Spinal cord (tissue), 10 donors: Measurements from ENCODE around the gene ANO6. TPM values are rescaled to one million over a fixed set of nuclear protein-coding genes. Genes with fewer than 3 reads are reported as not detected.
A peak's percentile ranks its signal among the peaks of the same experiment; 100 is the strongest.

ENCODE experiments used
- DNase-seq, 6 donors: peaks; one replicate each; pipeline versions ENCODE4 v3.0.0 to v3.0.0-alpha.2; 2013 to 2015; ENCODE audit warnings: low spot score in 6 of 6, low read depth in 4 of 6
- H3K27ac ChIP-seq: one replicate; pipeline ENCODE4 v1.5.1; 2013; ENCODE audit warnings: low read depth, low read length, control low read depth
- H3K27me3 ChIP-seq: one replicate; pipeline ENCODE4 v1.6.1; 2013; ENCODE audit warnings: low read length; ENCODE audit not compliant: control insufficient read depth, insufficient read depth
- H3K36me3 ChIP-seq: one replicate; pipeline ENCODE4 v1.6.1; 2013; ENCODE audit warnings: low read length; ENCODE audit not compliant: control insufficient read depth, insufficient read depth
- H3K4me1 ChIP-seq: one replicate; pipeline ENCODE4 v1.6.1; 2013; ENCODE audit warnings: low read length; ENCODE audit not compliant: control insufficient read depth, insufficient read depth
- H3K4me3 ChIP-seq: one replicate; pipeline ENCODE4 v1.5.1; 2013; ENCODE audit warnings: low read depth, low read length, control low read depth
- H3K9me3 ChIP-seq: one replicate; pipeline ENCODE4 v1.6.1; 2013; ENCODE audit warnings: low read length; ENCODE audit not compliant: control insufficient read depth, insufficient read depth
- WGBS: methylation state at CpG from one replicate; pipeline ENCODE4 v1.1.5; 2013; ENCODE audit warnings: missing lambda C conversion rate; ENCODE audit not compliant: insufficient coverage; 5-methylcytosine and 5-hydroxymethylcytosine counted together
- polyA plus RNA-seq, 2 donors: library from polyadenylated mRNA; unstranded; fragments of 120-200 nt; gene quantifications; one replicate each; pipeline ENCODE4 v1.2.1, GENCODE V29; 2013; ENCODE audit not compliant: insufficient read length in 2 of 2
- total RNA-seq, 2 donors: library from RNA; depleted of rRNA in 1 of 2; stranded (reverse); fragments of 120-200 nt in 1 of 2; fragments of >200 nt in 1 of 2; gene quantifications; one replicate each; pipeline versions ENCODE4 v1.2.3 to v1.2.4, GENCODE V29; 2013 to 2014
- donor health status: healthy.

ANO6 gene
- total and polyA plus RNA-seq, 4 donors: 21.6 to 105 (median 42.9) TPM

- no peaks in the 10 kb centered on the region for H3K9me3 ChIP-seq
- H3K27me3 ChIP-seq: no peaks in the 10 kb centered on the region
- no peak for DNase-seq
- H3K4me1 ChIP-seq: no peaks in the 10 kb centered on the region
- WGBS: no CpG with 5 or more reads among the region's 4 CpGs
- no peak overlapping the region for H3K27ac ChIP-seq
- H3K36me3 ChIP-seq: no peaks in the 10 kb centered on the region
- H3K4me3 ChIP-seq: no peak overlapping the region
Observed at GRCh38 chr12:45298047-45298446, 82.2 kb downstream of the ANO6 start.

GRCh38 chr12:45298721-45299692 lies 83.1 kb downstream of the ANO6 start:
- peak overlapping the region; percentile 15 for H3K27ac ChIP-seq
- no peak overlapping the region for H3K4me3 ChIP-seq
- H3K4me1 ChIP-seq: no peaks in the 10 kb centered on the region
- H3K27me3 ChIP-seq: no peaks in the 10 kb centered on the region
- no CpG with 5 or more reads among the region's 8 CpGs for WGBS
- DNase-seq: peak in 1 of 6 donors; percentile 39
- no peaks in the 10 kb centered on the region for H3K36me3 ChIP-seq
- H3K9me3 ChIP-seq: no peaks in the 10 kb centered on the region

GRCh38 chr12:45302621-45303369 lies 86.9 kb downstream of the ANO6 start:
- peak in 1 of 6 donors; percentile 52 for DNase-seq
- WGBS: no CpG with 5 or more reads among the region's 2 CpGs
- H3K36me3 ChIP-seq: no peaks in the 10 kb centered on the region
- no peaks in the 10 kb centered on the region for H3K9me3 ChIP-seq
- no peak overlapping the region for H3K27ac ChIP-seq
- no peaks in the 10 kb centered on the region for H3K27me3 ChIP-seq
- H3K4me3 ChIP-seq: no peak overlapping the region
- no peaks in the 10 kb centered on the region for H3K4me1 ChIP-seq

- Histone ChIP-seq H3K27ac (peak overlapping the region; percentile 57), H3K9me3 (no peaks in the 10 kb centered on the region), H3K36me3 (no peaks in the 10 kb centered on the region), H3K4me1 (no peaks in the 10 kb centered on the region), H3K4me3 (no peak overlapping the region), H3K27me3 (no peaks in the 10 kb centered on the region)
- WGBS: 60% methylated on average over 2 of the region's 3 CpGs
- DNase-seq: peak in 5 of 6 donors; percentile 12 to 73 (median 28)
Observed at GRCh38 chr12:45303945-45304344, 88.0 kb downstream of the ANO6 start.

GRCh38 chr12:45304514-45305178 lies 88.8 kb downstream of the ANO6 start:
- H3K9me3 ChIP-seq: no peaks in the 10 kb centered on the region
- H3K36me3 ChIP-seq: no peaks in the 10 kb centered on the region
- DNase-seq: no peak
- 86% methylated on average over 1 of the region's 5 CpGs for WGBS
- no peak overlapping the region for H3K27ac ChIP-seq
- no peak overlapping the region for H3K4me3 ChIP-seq
- no peaks in the 10 kb centered on the region for H3K4me1 ChIP-seq
- H3K27me3 ChIP-seq: no peaks in the 10 kb centered on the region

- Histone ChIP-seq H3K27me3 (no peaks in the 10 kb centered on the region), H3K4me3 (no peak overlapping the region), H3K36me3 (no peaks in the 10 kb centered on the region), H3K4me1 (no peaks in the 10 kb centered on the region), H3K27ac (no peak overlapping the region), H3K9me3 (no peaks in the 10 kb centered on the region)
- WGBS: 86% methylated on average over 1 of the region's 3 CpGs
- DNase-seq: no peak
Observed at GRCh38 chr12:45305907-45306306, 90.0 kb downstream of the ANO6 start.

GRCh38 chr12:45309836-45310626 lies 94.1 kb downstream of the ANO6 start:
- H3K36me3 ChIP-seq: no peaks in the 10 kb centered on the region
- DNase-seq: no peak
- H3K27me3 ChIP-seq: no peaks in the 10 kb centered on the region
- 90% methylated on average over 1 of the region's 1 CpG for WGBS
- no peak overlapping the region for H3K27ac ChIP-seq
- no peaks in the 10 kb centered on the region for H3K9me3 ChIP-seq
- no peak overlapping the region for H3K4me3 ChIP-seq
- H3K4me1 ChIP-seq: no peaks in the 10 kb centered on the region

- 72% methylated on average over 1 of the region's 1 CpG for WGBS
Observed at GRCh38 chr12:45310627-45310968, 94.7 kb downstream of the ANO6 start.

GRCh38 chr12:45312012-45312411 lies 96.1 kb downstream of the ANO6 start:
- H3K4me1 ChIP-seq: no peaks in the 10 kb centered on the region
- no peaks in the 10 kb centered on the region for H3K27me3 ChIP-seq
- no peak overlapping the region for H3K4me3 ChIP-seq
- no peak overlapping the region for H3K27ac ChIP-seq
- no peak for DNase-seq
- no peaks in the 10 kb centered on the region for H3K36me3 ChIP-seq
- H3K9me3 ChIP-seq: no peaks in the 10 kb centered on the region
- WGBS: 100% methylated on average over 1 of the region's 1 CpG

More at GRCh38 chr12:45310627-45310968, 94.7 kb downstream of the ANO6 start:
- H3K27me3 ChIP-seq: no peaks in the 10 kb centered on the region
- no peaks in the 10 kb centered on the region for H3K36me3 ChIP-seq
- H3K4me3 ChIP-seq: no peak overlapping the region
- H3K4me1 ChIP-seq: no peaks in the 10 kb centered on the region
- no peak for DNase-seq
- H3K9me3 ChIP-seq: no peaks in the 10 kb centered on the region
- no peak overlapping the region for H3K27ac ChIP-seq
